ENCODE measurements around the gene ZNF576.
"Not testable (repeated sequence)": the region's sequence is repeated elsewhere in the genome, so short reads cannot be mapped to it uniquely, and the experiment has no call there.

Gene ZNF576

DNA sequence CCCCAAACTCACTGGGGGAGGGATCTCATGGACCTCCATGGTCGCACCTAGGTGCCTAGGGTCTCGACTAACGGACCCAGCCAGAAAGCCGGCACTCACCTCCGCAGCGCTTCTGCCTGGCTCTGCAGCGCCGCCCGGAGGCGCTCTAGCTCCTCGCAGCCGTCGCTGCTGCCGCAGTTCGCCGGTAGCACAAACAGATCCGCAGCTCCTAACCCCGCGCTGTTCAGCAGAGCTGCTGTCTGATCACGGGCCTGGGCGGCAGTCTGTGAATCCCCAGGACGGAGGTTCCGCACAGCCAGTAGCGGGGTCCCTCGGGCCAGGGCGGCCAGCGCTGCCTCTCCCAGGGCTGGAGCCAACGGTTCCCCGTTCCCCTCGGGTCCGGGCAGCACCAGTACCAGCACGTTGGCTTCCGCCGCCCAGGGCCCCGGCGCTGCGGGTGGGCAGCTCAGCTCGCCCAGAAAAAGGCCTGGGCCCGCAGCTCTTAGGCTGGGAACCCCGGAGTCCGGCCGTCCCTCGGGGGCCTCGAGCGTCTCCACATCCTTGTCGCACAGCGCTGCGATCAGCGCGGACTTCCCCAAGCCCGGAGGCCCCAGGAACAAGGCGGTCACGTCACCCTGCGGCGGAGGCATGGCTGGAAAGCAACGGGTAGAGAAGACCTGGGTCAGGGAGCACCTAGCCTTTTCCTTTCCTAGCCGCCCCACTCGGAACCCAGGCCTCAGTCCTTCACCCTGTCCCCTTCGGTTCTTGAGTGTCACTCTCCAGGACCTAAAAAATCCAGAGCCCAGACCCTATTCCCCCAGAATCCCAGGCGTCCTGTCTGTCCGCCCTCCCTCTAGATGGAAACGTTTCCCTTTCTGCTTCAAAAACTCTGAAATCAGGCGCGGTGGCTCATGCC is 1.4 kb upstream of the ZNF576 start:
- Histone ChIP-seq H3K9ac (ENCODE audit: low read depth, low read length) (peak overlapping the region; percentile 37), H3K4me3 (ENCODE audit: low read depth, low read length) (peak overlapping the region; percentile 78), H3K36me3 (ENCODE audit: control insufficient read depth, insufficient read depth, low read length) (peaks cover 27% of the 10 kb centered on the region), H3K9me3 (ENCODE audit: control insufficient read depth, insufficient read depth, low read length) (no peaks in the 10 kb centered on the region), H3K4me1 (ENCODE audit: control insufficient read depth, insufficient read depth, low read length) (peaks cover 7% of the 10 kb centered on the region), H3K27me3 (ENCODE audit: control insufficient read depth, insufficient read depth, low read length) (no peaks in the 10 kb centered on the region)

DNA sequence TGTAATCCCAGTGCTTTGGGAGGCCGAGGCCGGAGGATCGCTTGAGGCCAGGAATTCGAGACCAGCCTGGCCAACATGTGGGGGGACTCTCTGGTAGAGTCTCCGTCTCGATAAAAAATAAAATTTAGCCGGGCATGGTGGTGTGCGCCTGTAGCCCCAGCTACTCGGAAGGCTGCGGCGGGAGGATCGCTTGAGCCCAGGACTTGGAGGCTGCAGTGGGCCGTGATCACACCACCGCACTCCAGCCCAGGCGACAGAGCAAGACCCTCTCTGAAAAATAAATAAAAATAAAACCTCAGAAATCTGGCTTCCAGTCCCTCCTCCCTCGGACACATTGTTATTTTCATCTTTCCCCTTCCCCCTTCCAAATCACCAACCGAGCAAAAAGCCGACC is 793 bp upstream of the ZNF576 start:
- no peaks in the 10 kb centered on the region for H3K9me3 ChIP-seq (ENCODE audit: control insufficient read depth, insufficient read depth, low read length)
- H3K9ac ChIP-seq (ENCODE audit: low read depth, low read length): peak overlapping the region; percentile 37
- no peaks in the 10 kb centered on the region for H3K27me3 ChIP-seq (ENCODE audit: control insufficient read depth, insufficient read depth, low read length)
- H3K36me3 ChIP-seq (ENCODE audit: control insufficient read depth, insufficient read depth, low read length): peaks cover 27% of the 10 kb centered on the region
- H3K4me1 ChIP-seq (ENCODE audit: control insufficient read depth, insufficient read depth, low read length): peaks cover 7% of the 10 kb centered on the region
- H3K4me3 ChIP-seq (ENCODE audit: low read depth, low read length): peak overlapping the region; percentile 78

DNA sequence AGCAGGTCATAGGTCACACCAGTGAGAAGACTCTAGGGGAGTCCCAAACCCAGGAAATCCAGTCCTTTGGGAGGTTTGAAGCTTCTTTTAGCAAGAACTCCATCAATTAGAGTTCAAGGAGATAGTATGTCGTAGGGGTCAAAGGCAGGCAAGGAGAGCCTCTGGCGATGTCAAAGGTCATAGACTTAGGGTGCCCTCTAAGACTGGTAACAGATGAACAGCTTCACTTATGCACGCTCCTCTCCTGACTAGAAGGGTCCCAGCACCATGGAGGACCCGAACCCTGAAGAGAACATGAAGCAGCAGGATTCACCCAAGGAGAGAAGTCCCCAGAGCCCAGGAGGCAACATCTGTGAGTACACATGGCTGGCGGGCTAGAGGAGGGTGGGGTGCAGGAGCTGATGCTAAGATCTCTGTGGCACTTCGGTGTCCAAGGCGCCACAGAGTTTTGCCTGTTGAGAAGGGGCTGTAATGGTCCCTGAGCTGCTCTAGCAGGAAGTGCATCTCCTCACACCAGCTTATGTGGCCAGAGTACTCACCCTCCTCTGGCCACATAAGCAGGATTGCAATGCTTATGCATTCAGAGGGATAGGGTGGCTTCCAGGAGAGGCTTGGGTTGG is 557 bp downstream of the ZNF576 start:
- peaks cover 7% of the 10 kb centered on the region for H3K4me1 ChIP-seq (ENCODE audit: control insufficient read depth, insufficient read depth, low read length)
- H3K36me3 ChIP-seq (ENCODE audit: control insufficient read depth, insufficient read depth, low read length): peaks cover 23% of the 10 kb centered on the region
- peak overlapping the region; percentile 94 for H3K9ac ChIP-seq (ENCODE audit: low read depth, low read length)
- peak overlapping the region; percentile 98 for H3K4me3 ChIP-seq (ENCODE audit: low read depth, low read length)
- H3K9me3 ChIP-seq (ENCODE audit: control insufficient read depth, insufficient read depth, low read length): no peaks in the 10 kb centered on the region
- no peaks in the 10 kb centered on the region for H3K27me3 ChIP-seq (ENCODE audit: control insufficient read depth, insufficient read depth, low read length)

DNA sequence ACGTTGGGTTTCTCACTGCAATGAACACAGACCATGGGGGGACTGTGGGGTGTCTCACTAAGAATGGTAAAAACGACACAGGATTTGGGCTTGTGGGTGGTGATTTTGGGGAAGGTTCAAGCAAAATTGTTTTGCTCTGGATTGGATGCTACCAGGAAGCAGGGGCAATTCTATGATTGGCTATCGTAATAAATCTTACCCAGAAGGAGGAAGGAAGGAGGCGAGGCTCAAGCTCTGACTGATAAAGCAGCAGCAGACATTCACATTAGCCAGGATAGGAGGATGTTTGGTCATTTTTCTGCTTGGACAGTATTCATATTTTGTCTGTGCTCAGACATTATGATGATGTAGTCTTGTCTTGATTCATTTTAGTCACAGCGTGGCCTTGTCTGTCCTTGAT is 1.5 kb downstream of the ZNF576 start:
- H3K36me3 ChIP-seq (ENCODE audit: control insufficient read depth, insufficient read depth, low read length): peaks cover 15% of the 10 kb centered on the region
- H3K4me1 ChIP-seq (ENCODE audit: control insufficient read depth, insufficient read depth, low read length): peaks cover 7% of the 10 kb centered on the region
- H3K27me3 ChIP-seq (ENCODE audit: control insufficient read depth, insufficient read depth, low read length): no peaks in the 10 kb centered on the region
- H3K9ac ChIP-seq (ENCODE audit: low read depth, low read length): no peak overlapping the region
- no peak overlapping the region for H3K4me3 ChIP-seq (ENCODE audit: low read depth, low read length)
- no peaks in the 10 kb centered on the region for H3K9me3 ChIP-seq (ENCODE audit: control insufficient read depth, insufficient read depth, low read length)

DNA sequence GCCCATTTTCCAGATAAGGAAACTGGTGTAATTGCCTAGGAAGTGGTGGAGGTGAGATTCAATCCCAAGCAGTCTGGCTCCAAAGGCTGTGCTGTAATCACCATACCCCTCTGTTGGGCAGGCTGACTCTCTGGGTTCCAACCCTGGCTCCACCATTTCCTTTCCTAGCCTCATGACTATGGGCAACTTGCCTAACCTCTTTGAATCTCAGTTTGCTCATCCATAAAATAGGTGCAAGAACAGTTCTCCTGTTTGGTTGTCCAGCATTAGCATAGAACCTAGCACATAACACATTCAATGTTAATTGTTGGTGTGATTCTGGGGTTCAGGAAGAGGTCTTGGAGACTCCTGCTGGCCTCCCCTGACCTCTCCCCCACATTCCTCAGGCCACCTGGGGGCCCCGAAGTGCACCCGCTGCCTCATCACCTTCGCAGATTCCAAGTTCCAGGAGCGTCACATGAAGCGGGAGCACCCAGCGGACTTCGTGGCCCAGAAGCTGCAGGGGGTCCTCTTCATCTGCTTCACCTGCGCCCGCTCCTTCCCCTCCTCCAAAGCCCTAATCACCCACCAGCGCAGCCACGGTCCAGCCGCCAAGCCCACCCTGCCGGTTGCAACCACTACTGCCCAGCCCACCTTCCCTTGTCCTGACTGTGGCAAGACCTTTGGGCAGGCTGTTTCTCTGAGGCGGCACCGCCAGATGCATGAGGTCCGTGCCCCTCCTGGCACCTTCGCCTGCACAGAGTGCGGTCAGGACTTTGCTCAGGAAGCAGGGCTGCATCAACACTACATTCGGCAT is 2.2 kb downstream of the ZNF576 start:
- Histone ChIP-seq H3K9ac (ENCODE audit: low read depth, low read length) (no peak overlapping the region), H3K4me3 (ENCODE audit: low read depth, low read length) (no peak overlapping the region), H3K4me1 (ENCODE audit: control insufficient read depth, insufficient read depth, low read length) (peaks cover 7% of the 10 kb centered on the region), H3K9me3 (ENCODE audit: control insufficient read depth, insufficient read depth, low read length) (no peaks in the 10 kb centered on the region), H3K36me3 (ENCODE audit: control insufficient read depth, insufficient read depth, low read length) (peaks cover 9% of the 10 kb centered on the region), H3K27me3 (ENCODE audit: control insufficient read depth, insufficient read depth, low read length) (no peaks in the 10 kb centered on the region)

DNA sequence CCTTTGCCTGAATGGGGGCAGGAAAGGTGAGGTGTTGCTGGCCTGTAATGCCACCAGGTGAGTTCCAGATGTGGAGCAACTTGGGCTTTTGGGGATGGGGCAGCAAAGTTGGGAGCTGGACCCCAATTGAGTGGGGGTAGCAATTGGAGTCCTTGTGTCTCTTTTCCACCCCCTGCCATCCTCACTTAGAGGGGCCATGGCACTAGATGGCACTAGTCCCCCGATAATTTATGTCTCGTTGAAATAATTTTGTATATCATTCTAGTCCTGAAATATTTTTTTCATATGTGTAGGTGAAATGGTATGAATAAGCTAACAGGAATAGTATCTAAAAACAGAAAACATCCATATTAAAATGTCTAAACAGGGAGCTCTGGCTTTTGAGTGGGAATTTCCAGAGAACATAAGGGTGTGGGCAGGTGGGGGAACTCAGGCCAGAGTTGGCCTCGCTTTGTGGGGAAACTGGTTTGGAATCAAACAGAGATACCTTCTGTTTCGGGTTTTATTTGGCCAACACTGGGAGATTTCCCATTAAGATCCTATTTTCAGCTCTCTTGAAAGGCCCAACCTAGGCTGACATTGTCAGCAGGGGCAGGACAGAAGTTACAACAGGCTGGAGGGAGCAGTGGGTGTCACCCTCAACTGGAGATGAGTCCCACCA is 3.4 kb downstream of the ZNF576 start:
- Histone ChIP-seq H3K36me3 (ENCODE audit: control insufficient read depth, insufficient read depth, low read length) (peaks cover 7% of the 10 kb centered on the region), H3K9me3 (ENCODE audit: control insufficient read depth, insufficient read depth, low read length) (no peaks in the 10 kb centered on the region), H3K9ac (ENCODE audit: low read depth, low read length) (no peak overlapping the region), H3K27me3 (ENCODE audit: control insufficient read depth, insufficient read depth, low read length) (no peaks in the 10 kb centered on the region), H3K4me3 (ENCODE audit: low read depth, low read length) (no peak overlapping the region), H3K4me1 (ENCODE audit: control insufficient read depth, insufficient read depth, low read length) (peaks cover 7% of the 10 kb centered on the region)

DNA sequence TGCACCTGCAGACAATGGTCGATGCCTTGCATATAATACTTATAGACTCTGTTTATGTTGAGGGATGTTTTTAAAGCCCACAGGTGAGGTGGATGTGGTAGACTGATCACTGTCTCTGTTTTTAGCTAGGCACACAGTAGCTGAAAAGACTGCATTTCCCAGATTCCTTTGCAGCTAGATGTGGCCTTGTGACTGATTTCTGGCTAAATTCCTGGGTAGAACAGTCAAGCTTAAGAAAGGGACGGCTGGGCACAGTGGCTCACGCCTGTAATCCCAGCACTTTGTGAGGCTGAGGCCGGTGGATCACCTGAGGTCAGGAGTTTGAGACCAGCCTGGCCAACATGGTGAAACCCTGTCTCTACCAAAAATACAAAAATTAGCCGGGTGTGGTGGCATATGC is 3.9 kb downstream of the ZNF576 start:
- not testable (repeated sequence) for H3K36me3 ChIP-seq (ENCODE audit: control insufficient read depth, insufficient read depth, low read length); H3K27me3 ChIP-seq (ENCODE audit: control insufficient read depth, insufficient read depth, low read length); H3K4me1 ChIP-seq (ENCODE audit: control insufficient read depth, insufficient read depth, low read length); H3K9ac ChIP-seq (ENCODE audit: low read depth, low read length); H3K4me3 ChIP-seq (ENCODE audit: low read depth, low read length); H3K9me3 ChIP-seq (ENCODE audit: control insufficient read depth, insufficient read depth, low read length)

DNA sequence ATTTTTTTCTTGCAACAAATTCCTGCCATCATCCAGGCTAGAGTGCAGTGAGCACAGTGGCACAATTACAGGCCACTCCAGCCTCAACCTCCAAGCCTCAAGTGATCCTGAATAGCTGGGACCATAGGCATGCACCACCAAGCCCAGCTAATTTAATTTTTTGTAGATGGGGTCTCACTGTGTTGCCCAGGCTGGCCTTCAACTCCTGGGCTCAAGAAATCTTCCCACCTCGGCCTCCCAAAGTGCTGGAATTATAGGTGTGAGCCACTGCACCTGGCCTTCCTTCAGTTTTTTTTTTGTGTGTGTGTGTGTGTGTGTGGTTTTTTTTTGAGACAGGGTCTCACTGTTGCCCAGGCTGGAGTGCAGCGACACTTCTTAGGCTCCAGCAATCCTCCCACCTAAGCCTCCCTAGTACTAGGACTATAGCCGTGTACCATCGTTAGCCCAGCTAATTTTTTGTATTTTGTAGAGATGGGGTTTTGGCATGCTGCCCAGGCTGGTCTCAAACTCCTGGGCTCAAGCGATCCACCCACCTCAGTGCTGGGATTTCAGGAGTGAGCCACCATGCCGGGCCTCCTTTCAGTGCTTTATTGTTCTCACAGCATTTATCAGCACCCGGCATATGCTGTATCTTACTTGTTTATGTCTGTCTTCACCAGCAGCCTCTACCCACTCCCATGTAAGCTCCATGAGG is 9.6 kb downstream of the ZNF576 start:
- no peaks in the 10 kb centered on the region for H3K27me3 ChIP-seq (ENCODE audit: control insufficient read depth, insufficient read depth, low read length)
- no peak overlapping the region for H3K9ac ChIP-seq (ENCODE audit: low read depth, low read length)
- H3K4me3 ChIP-seq (ENCODE audit: low read depth, low read length): no peak overlapping the region
- no peaks in the 10 kb centered on the region for H3K9me3 ChIP-seq (ENCODE audit: control insufficient read depth, insufficient read depth, low read length)
- H3K4me1 ChIP-seq (ENCODE audit: control insufficient read depth, insufficient read depth, low read length): no peaks in the 10 kb centered on the region
- H3K36me3 ChIP-seq (ENCODE audit: control insufficient read depth, insufficient read depth, low read length): no peaks in the 10 kb centered on the region

DNA sequence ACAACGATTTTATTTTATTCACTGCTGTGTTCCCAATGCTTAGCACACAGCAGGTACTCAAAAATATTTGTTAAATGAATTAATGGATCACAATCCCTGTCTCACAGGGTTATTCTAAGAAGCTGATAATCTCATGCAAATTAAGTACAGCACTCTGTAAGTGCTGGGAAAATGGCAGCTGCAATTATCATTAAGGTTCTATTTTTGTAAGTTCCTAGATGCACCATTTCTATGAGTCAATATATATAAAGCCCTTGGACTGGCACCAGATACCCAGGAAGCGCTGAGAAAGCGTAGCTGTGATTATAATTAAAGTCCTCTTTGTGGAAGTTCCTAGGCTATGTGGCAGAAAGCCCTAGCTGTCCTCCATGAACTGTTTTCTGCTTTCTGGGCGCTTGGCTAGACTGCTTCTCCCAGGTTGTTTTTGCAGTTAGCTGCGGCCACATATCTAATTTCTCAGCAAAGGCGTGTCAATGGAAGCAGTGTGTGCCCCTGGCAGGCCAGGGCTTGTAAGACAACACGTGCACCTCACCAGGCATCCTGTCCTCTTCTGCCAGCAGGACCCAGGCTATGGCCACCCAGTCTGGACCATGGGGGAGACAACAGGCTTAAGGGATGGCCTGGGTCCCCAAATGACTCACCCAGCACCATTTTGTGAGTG is 10.3 kb downstream of the ZNF576 start:
- no peaks in the 10 kb centered on the region for H3K36me3 ChIP-seq (ENCODE audit: control insufficient read depth, insufficient read depth, low read length)
- no peaks in the 10 kb centered on the region for H3K4me1 ChIP-seq (ENCODE audit: control insufficient read depth, insufficient read depth, low read length)
- H3K27me3 ChIP-seq (ENCODE audit: control insufficient read depth, insufficient read depth, low read length): no peaks in the 10 kb centered on the region
- no peak overlapping the region for H3K4me3 ChIP-seq (ENCODE audit: low read depth, low read length)
- no peak overlapping the region for H3K9ac ChIP-seq (ENCODE audit: low read depth, low read length)
- H3K9me3 ChIP-seq (ENCODE audit: control insufficient read depth, insufficient read depth, low read length): no peaks in the 10 kb centered on the region

DNA sequence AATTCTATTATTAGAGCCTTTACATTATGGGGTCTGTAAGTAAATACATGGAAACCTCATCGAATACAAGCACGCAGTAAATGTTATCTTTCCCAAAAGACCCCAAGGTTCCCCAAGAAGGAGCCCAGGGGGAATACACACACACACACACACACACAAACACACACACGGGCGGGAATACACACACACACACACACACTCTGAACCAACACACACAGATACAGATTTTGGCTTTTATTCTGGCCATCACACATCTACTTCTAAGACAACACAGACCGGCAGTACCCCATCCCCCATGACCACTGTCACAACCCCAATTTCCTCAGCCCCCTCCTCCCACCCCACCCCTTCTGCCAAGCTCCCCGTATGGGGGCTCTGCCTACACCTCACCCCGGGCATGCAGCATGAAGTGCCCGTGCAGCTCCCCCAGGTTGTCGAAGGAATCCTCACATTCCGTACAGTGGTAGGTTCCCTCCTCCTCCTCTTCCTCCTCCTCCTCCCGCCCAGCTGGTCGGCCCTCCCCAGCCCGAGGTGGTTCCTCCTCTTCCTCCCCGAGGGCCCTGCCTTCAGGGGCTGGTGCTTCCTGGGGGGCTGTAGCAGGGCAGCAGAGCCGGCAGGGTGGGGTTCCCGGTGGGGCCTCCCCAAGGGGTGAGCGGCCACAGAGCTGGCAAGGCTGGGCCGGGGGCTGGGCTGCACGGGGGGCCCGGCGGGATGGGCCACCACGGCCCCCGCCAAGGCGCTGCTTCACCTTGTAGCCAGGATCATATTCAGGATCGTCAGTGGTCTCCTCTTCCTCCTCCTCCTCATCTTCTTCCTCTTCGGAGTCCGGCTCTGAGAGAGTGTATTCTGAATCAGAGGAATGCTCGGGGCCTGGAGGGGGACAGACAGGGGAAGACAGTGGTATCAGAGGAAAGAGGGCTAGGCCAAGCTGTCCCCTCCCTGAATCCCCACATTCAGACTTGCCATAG is 11.1 kb downstream of the ZNF576 start:
- Histone ChIP-seq H3K36me3 (ENCODE audit: control insufficient read depth, insufficient read depth, low read length) (no peaks in the 10 kb centered on the region), H3K9ac (ENCODE audit: low read depth, low read length) (peak overlapping the region; percentile 24)

More for the DNA sequence above, 11.1 kb downstream of the ZNF576 start:
- Histone ChIP-seq H3K4me3 (ENCODE audit: low read depth, low read length) (no peak overlapping the region), H3K9me3 (ENCODE audit: control insufficient read depth, insufficient read depth, low read length) (no peaks in the 10 kb centered on the region), H3K4me1 (ENCODE audit: control insufficient read depth, insufficient read depth, low read length) (no peaks in the 10 kb centered on the region), H3K27me3 (ENCODE audit: control insufficient read depth, insufficient read depth, low read length) (no peaks in the 10 kb centered on the region)
